ENCODE measurements around the gene MAGEB16.

GRCh38 chrX:35829501-35829900 is 31.4 kb downstream of the MAGEB16 start:
- TF ChIP-seq CTCF (IDR thresholded peaks at IDR 0.05) = no peak
- no peak for TF ChIP-seq MXD4 (CRISPR knock-in tag; IDR thresholded peaks at IDR 0.05; ENCODE audit: borderline replicate concordance)
- TF ChIP-seq JUN (CRISPR knock-in tag; IDR thresholded peaks at IDR 0.05) = no peak
- TF ChIP-seq ZNF219 (CRISPR knock-in tag; IDR thresholded peaks at IDR 0.05; ENCODE audit: borderline replicate concordance) = no peak
- no peak for TF ChIP-seq E2F5 (CRISPR knock-in tag; IDR thresholded peaks at IDR 0.05)
- TF ChIP-seq CREM (CRISPR knock-in tag; IDR thresholded peaks at IDR 0.05) = no peak
- TF ChIP-seq ZNF138 (CRISPR knock-in tag; conservative IDR thresholded peaks at IDR 0.05) = no peak
- TF ChIP-seq TEAD1 (CRISPR knock-in tag; IDR thresholded peaks at IDR 0.05) = no peak
- TF ChIP-seq TEAD4 (CRISPR knock-in tag; IDR thresholded peaks at IDR 0.05) = no peak
- no peak for TF ChIP-seq USF2 (CRISPR knock-in tag; IDR thresholded peaks at IDR 0.05)
- no peak for TF ChIP-seq NR3C1 (CRISPR knock-in tag; conservative IDR thresholded peaks at IDR 0.05; ENCODE audit: low read depth)
- no peak for TF ChIP-seq FOXJ3 (CRISPR knock-in tag; IDR thresholded peaks at IDR 0.05; ENCODE audit: borderline replicate concordance)
- no peak for TF ChIP-seq ATF2 (CRISPR knock-in tag; IDR thresholded peaks at IDR 0.05; ENCODE audit: borderline replicate concordance, low read depth)

Data from WTC11 (cell line).